ENCODE data around the gene TMEM254. TPM values are rescaled to one million over a fixed set of nuclear protein-coding genes. Genes with fewer than 3 reads are reported as not detected.
A peak's percentile ranks its signal among the peaks of the same experiment; 100 is the strongest.

TMEM254 gene
- total RNA-seq, 1 donor from 2014 or later, result 18.6 TPM

DNA sequence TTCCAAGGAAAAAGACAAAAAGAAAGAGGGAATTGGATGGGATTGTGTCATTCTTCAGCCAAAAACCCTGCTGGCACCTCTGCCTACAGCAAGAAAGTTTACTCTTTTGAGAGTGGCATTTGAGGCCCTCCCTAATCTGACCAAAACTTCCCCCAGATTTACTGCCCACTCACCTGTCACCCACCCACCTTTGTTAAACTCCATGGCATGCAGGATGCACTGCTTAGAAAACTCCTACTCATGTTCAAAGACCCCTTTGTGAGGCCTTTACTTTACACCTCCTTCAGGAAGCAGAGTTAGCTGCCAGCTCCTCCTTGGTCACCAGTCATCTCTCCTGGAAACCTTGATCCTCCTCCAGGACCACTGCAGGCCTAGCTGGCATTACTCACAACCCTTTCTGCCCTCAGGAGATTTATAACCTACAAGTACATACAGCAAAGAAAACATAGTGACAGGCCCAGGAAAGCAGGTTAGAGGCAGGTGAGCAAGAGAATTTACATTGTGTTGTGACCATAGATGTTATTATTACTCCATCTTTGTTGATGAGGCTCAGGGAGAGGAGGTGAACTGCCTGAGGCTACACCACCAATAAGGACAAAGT lies 43.7 kb downstream of the TMEM254 start:
- no peak overlapping the region for H3K27ac ChIP-seq

DNA sequence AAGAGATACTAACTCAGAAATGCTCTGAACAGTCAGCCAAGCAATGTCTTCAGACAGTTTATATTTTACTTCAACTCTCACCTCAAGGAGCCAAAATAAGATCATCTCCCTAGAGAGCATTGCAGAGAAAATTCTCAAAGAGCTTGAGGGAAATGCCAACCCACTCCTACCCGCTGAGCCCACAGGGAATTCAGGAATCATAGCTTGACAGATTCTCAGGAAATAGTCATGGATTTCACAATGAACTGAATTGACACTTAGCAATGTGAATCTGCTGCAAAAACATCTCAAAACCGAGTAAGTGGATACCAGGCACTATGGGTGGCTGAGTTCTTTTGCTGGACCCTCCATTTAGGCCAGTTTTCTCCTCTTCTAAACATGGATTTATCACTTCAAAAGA lies 44.3 kb downstream of the TMEM254 start:
- Histone ChIP-seq H3K4me1 (no peaks in the 10 kb centered on the region), H3K36me3 (no peaks in the 10 kb centered on the region), H3K4me3 (no peak overlapping the region), H3K27me3 (ENCODE audit: low read depth) (no peaks in the 10 kb centered on the region), H3K27ac (no peak overlapping the region), H3K9me3 (no peaks in the 10 kb centered on the region)
- DNase-seq (no peak), ATAC-seq (no peak)
- TF ChIP-seq, protein P1, sequence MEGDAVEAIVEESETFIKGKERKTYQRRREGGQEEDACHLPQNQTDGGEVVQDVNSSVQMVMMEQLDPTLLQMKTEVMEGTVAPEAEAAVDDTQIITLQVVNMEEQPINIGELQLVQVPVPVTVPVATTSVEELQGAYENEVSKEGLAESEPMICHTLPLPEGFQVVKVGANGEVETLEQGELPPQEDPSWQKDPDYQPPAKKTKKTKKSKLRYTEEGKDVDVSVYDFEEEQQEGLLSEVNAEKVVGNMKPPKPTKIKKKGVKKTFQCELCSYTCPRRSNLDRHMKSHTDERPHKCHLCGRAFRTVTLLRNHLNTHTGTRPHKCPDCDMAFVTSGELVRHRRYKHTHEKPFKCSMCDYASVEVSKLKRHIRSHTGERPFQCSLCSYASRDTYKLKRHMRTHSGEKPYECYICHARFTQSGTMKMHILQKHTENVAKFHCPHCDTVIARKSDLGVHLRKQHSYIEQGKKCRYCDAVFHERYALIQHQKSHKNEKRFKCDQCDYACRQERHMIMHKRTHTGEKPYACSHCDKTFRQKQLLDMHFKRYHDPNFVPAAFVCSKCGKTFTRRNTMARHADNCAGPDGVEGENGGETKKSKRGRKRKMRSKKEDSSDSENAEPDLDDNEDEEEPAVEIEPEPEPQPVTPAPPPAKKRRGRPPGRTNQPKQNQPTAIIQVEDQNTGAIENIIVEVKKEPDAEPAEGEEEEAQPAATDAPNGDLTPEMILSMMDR (IDR thresholded peaks at IDR 0.05), result no peak
- intact Hi-C loops (cut with DNase I), result no loop called here

More for the DNA sequence above, 43.7 kb downstream of the TMEM254 start:
- intact Hi-C loops (cut with DNase I), result no loop called here
- ATAC-seq (no peak), DNase-seq (no peak)
- Histone ChIP-seq H3K4me3 (no peak overlapping the region), H3K36me3 (no peaks in the 10 kb centered on the region), H3K27me3 (ENCODE audit: low read depth) (no peaks in the 10 kb centered on the region), H3K9me3 (no peaks in the 10 kb centered on the region), H3K4me1 (no peaks in the 10 kb centered on the region)
- TF ChIP-seq, protein P1 (IDR thresholded peaks at IDR 0.05), result no peak

DNA sequence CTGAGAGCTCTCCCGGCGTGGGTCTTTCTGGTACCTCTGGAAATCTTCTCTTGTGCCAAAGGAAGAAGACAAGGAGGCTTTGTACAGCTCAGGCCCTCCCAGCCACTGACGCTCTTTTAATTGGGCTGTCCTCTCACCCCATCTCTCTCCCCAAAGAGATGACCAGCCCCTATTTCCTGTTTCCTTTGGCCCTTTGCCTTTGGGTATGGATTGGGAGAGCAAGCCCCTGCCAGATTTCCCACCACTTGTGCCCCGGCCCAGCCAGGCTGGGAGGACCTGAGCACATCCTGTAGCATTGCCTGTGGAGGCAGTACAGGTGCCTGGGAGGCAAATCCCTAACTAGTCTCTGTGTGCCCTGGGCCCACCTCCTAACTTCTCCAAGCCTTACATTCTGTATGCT lies 48.4 kb downstream of the TMEM254 start:
- Histone ChIP-seq H3K27me3 (ENCODE audit: low read depth) (no peaks in the 10 kb centered on the region), H3K4me1 (no peaks in the 10 kb centered on the region), H3K36me3 (no peaks in the 10 kb centered on the region), H3K9me3 (no peaks in the 10 kb centered on the region), H3K4me3 (no peak overlapping the region), H3K27ac (no peak overlapping the region)
- intact Hi-C loops (cut with DNase I), result no loop called here
- DNase-seq (no peak), ATAC-seq (no peak)
- TF ChIP-seq, protein P1 (IDR thresholded peaks at IDR 0.05), result no peak

GRCh38 chr10:80131499-80131901 lies 53.0 kb downstream of the TMEM254 start:
- Histone ChIP-seq H3K9me3 (no peaks in the 10 kb centered on the region), H3K4me1 (peaks cover 20% of the 10 kb centered on the region), H3K27ac (no peak overlapping the region), H3K36me3 (no peaks in the 10 kb centered on the region), H3K27me3 (ENCODE audit: low read depth) (peaks cover 13% of the 10 kb centered on the region), H3K4me3 (no peak overlapping the region)
- intact Hi-C loops (cut with DNase I), result no loop called here
- DNase-seq (no peak), ATAC-seq (no peak)
- TF ChIP-seq, protein P1 (IDR thresholded peaks at IDR 0.05), result no peak

DNA sequence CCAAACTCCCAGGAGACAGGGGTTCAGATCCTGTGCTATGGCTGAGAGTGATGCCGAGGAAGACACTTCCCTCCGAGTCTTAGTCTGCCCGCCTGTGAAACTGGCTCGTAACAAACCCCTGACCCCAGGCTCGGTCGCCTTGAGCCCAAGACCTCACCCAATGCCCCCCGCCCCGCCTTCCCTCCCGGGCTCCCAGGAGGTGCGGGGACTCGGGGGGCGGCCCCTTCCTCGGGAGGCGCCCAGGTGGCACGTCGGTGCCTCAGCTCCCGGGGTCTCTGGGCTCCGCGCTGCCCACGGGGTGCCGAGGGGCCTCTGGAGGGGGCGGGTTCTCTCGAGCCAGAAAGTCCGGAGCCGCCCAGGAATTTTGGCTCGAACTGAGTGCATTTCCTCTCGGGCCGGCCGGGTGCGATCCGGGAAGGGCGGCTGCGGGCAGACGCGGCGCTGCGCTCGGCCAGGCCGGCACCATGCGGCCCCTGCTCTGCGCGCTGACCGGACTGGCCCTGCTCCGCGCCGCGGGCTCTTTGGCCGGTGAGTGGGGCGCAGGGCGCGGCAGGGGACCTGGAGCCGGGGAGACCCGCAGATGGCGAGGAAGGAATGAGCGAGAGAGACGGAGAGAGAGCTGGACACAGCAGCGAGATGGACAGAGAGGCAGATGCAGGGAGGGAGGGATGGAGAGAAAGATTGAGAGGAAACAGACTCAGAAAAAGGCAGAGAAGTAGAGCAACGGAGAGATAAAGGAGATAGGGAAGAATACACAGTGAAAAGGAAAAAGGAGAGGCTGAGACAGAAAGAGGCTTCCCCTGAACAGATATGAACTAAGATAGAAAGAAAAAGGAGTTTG lies 54.1 kb downstream of the TMEM254 start, which contains the start of gene PLAC9:
PLAC9 (plus strand) TSS at position 432 of the 841 bp plus-strand sequence; CDS start at position 465, 33 bp downstream.
- no peaks in the 10 kb centered on the region for H3K36me3 ChIP-seq
- ATAC-seq (peak; percentile 76), DNase-seq (peak; percentile 54)
- intact Hi-C loops (cut with DNase I), result no loop called here
- H3K4me3 ChIP-seq, result peak within 1 kb of the TSS; percentile 48
- peaks cover 22% of the 10 kb centered on the region for H3K27me3 ChIP-seq (ENCODE audit: low read depth)
- H3K4me1 ChIP-seq, result peaks cover 24% of the 10 kb centered on the region
- peak within 1 kb of the TSS; percentile 77 for H3K27ac ChIP-seq
- TF ChIP-seq, protein P1 (IDR thresholded peaks at IDR 0.05), result no peak
- no peaks in the 10 kb centered on the region for H3K9me3 ChIP-seq

All from lower lobe of right lung (tissue), 2 donors.